Glomerular visceral epithelial cell (primary cell): ENCODE measurements around the gene CNBD2.
"Not testable (repeated sequence)": the region's sequence is repeated elsewhere in the genome, so short reads cannot be mapped to it uniquely, and the experiment has no call there.

Source experiments
- DNase-seq: peaks from one replicate; pipeline ENCODE4 v3.0.0-alpha.2; 2016; ENCODE audit errors: extremely low spot score

Gene CNBD2

GRCh38 chr20:35967979-35968640 lies at the start of gene CNBD2:
Gene CNBD2 (plus strand): TSS chr20:35968590. CDS start chr20:35968763, 173 bp downstream.
- DNase-seq, result no peak

DNA sequence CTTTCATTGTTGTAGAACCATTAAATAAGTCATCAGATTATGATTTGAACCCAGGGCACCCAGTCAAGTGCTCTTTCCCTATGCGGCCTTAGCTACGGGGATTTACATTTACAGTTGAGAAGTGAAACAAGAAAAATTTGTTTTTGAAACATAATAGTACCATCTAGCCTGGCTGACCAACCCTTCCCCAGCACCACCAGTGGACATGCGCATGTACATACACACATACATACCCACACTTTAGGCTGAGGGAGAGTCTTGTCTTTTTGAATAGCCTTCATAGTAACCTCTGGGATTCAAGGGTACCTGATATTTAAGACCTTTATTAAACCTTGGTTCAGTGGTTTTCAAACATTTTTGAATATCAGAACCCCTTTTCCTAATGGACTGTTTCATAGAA lies 47.9 kb upstream of the CNBD2 start:
- no peak for DNase-seq

DNA sequence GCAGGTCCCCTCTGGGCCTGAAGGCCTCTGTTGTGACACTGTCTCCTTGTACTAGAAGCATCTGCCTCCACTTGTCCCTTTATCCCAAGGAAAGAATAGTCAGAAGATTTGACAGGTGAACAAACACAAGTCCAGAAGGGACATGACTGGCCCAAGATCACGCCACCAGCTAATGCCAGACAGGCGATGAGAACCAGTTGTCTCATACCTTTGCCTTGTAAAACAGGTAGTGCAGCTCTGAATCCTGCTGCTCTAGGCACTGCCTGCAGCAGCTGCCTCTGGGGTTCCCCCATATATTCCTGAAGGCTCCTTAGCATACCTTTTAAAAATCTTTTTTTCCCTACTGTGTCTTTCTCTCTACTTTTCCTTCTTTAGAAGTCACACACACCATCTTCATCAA lies 39.1 kb upstream of the CNBD2 start:
- DNase-seq, result no peak

- no peak for DNase-seq
Observed at GRCh38 chr20:35934050-35934449, 34.3 kb upstream of the CNBD2 start.

- DNase-seq, result no peak
Observed at GRCh38 chr20:35939264-35939663, 29.1 kb upstream of the CNBD2 start.

DNA sequence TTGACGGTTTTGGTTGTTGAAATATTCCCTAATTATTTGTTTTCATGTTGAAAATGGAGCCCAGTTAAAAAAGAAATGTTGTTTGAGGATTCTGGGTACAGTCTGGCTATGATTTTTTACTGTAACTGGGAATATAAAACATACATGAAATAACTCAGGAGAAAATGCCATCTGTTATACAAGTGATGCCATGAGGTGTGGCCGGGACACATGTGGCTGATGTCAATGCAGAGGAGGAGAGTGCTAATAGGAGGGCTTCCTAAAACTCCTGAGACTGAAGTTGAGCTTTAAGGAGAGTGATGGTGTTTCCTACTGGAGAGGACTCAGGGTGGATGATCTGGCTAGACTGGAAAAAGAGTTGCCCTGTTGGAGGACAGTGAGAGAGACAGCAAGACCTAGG lies 26.8 kb upstream of the CNBD2 start:
- DNase-seq, result no peak

DNA sequence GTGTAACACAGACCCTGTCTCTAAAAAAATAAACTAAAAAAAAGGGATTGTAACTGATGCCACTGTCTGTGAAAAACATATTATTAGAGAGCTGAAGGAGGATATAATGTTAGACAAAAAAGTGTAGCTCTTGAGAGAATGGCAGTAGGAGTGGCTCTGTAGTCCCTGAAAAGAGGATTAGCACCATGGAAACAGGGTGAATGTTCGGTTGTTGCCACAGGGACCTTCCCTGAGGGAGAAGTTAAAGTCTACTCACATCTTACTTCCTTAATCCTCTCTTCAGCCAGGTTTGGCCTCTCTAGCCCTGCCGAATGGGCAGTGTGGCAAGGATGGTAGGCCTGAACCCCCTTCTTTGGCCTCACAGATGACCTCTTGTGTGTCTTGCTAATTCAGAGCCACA lies 26.1 kb upstream of the CNBD2 start:
- no peak for DNase-seq

- peak; percentile 40 for DNase-seq
Observed at GRCh38 chr20:35947489-35947888, 20.9 kb upstream of the CNBD2 start.

GRCh38 chr20:35947907-35948306 lies 20.5 kb upstream of the CNBD2 start:
- peak; percentile 64 for DNase-seq

DNA sequence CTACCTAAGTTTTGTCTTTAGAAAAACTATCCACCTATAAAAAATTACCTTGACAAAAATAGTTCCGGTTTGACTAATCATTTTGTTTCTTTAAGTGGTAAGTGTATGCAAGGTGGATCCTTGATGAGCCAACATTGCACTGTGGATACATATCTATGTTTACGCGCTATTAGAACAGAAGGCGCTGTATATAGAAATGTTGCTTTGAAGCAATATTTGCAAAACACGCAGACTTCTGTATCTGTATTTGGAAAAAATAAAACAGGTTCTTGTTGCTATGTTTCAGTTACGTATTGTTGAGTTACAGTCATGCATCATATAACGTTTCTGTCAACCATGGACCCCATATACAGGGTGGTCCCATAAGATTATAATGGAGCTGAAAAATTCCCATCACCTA lies 18.3 kb upstream of the CNBD2 start:
- no peak for DNase-seq

DNA sequence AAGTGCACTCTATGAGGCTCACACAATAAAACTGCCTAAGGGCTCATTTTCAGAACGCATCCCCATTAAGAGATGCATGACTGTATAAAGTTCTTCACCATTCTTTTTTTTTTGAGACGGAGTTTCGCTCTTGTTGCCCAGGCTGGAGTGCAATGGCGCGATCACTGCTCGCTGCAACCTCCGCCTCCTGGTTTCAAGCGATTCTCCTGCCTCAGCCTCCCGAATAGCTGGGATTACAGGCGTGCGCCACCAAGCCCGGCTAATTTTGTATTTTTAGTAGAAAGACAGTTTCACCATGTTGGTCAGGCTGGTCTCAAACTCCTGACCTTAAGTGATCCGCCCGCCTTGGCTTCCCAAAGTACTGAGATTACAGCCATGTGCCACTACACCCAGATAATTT lies 16.3 kb upstream of the CNBD2 start:
- not testable (repeated sequence) for DNase-seq

GRCh38 chr20:35952480-35953386 lies 15.7 kb upstream of the CNBD2 start:
- DNase-seq, result peak; percentile 48

- DNase-seq, result peak; percentile 48
Observed at GRCh38 chr20:35953387-35954199, 14.8 kb upstream of the CNBD2 start.

DNA sequence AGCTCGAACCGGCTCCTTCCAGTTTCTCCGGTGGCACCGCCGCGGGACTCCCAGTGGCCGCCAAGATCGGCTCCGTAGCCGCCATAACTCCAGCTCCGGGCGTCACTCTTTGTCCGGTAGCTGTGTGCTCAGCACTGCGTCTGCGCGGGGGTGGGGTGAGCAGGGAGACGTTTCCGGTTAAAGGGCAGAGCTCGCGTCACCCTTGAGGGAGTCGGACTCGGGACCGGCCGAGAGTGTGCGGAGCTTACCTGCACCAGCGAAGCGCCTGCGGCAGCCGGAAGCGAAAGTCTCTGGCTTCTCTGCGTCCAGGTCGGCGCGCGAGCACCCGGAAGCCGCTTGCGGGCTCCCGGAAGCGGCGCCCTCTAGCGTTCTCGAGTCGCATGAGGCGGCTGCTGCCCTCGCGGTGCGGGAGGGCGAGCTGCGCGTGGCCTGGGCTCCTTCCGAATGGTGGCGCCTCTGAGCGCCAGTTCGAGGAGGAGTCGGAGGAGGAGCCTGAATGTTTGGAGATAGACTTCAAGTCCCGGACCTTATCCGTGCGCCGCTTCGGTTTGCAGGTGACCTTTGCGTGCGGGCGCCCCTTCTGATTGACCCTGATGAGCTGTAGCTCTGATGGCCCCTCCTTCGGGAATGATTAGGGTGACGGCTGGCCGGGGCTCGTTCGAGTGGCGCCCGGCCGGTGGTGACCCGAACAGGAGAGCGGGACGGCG lies 14.0 kb upstream of the CNBD2 start, which contains the start of gene SCAND1:
Gene SCAND1, minus strand, starts transcription at position 303 of the 707 bp plus-strand sequence. Its CDS starts 218 bp downstream, at position 85.
- DNase-seq, result peak; percentile 100

DNA sequence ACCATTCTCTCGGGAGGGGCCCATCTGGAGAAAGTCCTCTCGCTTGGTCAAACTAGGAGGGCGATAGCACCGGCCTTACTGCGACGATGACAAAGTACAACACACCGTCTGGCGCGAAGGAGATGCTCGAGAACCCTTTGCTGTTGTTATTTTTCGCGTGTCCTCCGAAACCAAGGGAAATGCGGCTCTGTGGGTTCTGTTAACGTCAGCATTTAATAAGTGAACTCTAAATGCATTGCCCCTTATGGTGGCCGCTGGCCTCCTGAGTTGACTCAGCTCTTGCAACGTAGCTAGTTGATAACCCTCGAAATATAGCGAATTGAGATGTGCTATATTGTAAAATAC lies 13.5 kb upstream of the CNBD2 start:
- DNase-seq, result peak; percentile 52

DNA sequence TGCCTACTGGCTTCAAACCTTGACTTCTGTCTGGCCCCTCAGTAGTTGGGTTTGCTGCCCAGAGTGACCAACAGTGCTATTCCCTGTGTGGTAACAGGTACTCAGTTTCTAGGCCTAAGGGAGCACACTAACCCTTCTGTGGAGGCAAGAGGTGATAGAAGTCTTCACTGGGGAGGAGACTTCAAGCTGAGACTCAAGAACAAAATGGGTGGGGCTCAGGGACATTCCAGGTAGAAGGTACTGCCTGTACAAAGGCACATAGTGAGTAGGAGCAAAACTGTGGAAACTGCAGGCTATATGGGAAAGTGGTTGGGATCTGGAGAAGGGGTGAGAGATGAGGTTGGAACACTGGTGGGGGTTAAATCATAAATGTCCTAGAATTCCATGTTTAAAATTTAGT lies 11.8 kb upstream of the CNBD2 start:
- DNase-seq, result no peak

GRCh38 chr20:35959291-35959690 lies 9.1 kb upstream of the CNBD2 start:
- DNase-seq, result not testable (repeated sequence)

DNA sequence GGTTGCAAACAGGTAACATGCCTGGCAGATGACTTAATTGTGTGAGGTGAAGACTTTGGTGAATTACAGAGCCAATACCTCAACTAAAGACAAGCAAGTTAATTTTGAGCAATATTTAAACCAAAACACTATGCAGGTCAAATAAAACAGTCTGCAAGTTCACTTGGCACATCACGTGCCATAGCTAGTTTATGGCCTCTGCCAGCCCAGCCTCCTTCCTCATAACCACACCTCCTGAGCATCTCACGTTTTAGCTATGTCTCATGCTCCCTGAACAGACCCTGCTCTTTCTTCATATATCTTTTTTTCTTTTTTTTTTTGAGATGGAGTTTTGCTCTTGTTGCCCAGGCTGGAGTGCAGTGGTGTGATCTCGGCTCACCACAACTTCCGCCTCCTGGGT lies 4.5 kb upstream of the CNBD2 start:
- no peak for DNase-seq

GRCh38 chr20:35968930-35969329 lies 540 bp downstream of the CNBD2 start:
- no peak for DNase-seq

- no peak for DNase-seq
Observed at GRCh38 chr20:35971981-35972380, 3.6 kb downstream of the CNBD2 start.

DNA sequence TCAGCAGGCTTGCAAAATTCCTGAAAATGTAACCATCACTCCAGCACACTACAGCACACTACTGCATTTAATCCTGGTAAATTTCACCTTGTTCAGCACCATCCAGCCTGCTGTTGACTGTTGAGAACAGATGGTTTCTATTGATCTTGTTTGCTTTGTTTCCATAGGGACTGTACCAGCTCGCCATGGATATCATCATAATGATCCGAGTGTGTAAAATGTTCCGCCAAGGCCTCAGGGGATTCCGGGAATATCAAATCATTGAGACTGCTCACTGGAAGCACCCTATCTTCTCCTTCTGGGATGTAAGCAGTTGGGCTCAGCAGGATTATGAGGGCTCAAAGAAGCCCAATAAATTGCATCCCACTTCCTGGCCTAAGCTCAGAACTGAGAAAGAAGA lies 4.1 kb downstream of the CNBD2 start:
- no peak for DNase-seq

DNA sequence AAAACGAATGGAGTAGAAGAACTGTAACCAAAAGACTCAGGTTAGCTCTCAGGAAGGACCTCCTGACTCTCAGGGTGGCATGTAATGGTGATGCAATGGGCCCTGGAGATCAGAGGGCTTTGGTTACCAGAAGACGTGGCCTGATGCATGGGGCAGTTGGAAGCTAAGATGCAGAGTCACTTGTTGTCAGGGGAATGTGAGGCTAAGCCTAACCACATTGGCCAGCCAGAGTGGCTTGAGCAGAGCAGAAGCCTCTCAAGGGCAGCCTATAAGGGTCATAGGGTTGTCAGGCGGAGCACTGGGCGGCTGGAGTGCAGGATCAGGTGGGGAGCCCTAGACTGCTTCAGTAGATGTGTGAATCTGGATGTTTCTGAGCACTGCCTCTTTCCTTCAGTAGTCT lies 5.9 kb downstream of the CNBD2 start:
- no peak for DNase-seq
